Measurements from ENCODE around the gene NTF3.

The NTF3 gene

GRCh38 chr12:5439788-5440300 is 7.9 kb downstream of the NTF3 start:
- Mint-ChIP-seq H3K27me3 (ENCODE audit: low read depth) (peaks cover 9% of the 10 kb centered on the region), H3K36me3 (ENCODE audit: low read depth) (no peaks in the 10 kb centered on the region), H3K9me3 (no peaks in the 10 kb centered on the region), H3K4me3 (no peak overlapping the region), H3K27ac (no peak overlapping the region), H3K4me1 (ENCODE audit: low read depth) (no peaks in the 10 kb centered on the region)

GRCh38 chr12:5440978-5441377 is 9.1 kb downstream of the NTF3 start:
- Mint-ChIP-seq H3K4me1 (ENCODE audit: low read depth) (no peaks in the 10 kb centered on the region), H3K4me3 (no peak overlapping the region), H3K9me3 (no peaks in the 10 kb centered on the region), H3K27ac (no peak overlapping the region), H3K36me3 (ENCODE audit: low read depth) (no peaks in the 10 kb centered on the region), H3K27me3 (ENCODE audit: low read depth) (peaks cover 9% of the 10 kb centered on the region)

- Mint-ChIP-seq H3K4me1 (ENCODE audit: low read depth) (no peaks in the 10 kb centered on the region), H3K36me3 (ENCODE audit: low read depth) (no peaks in the 10 kb centered on the region), H3K27ac (no peak overlapping the region), H3K27me3 (ENCODE audit: low read depth) (peaks cover 9% of the 10 kb centered on the region), H3K9me3 (no peaks in the 10 kb centered on the region), H3K4me3 (no peak overlapping the region)
These were observed 9.8 kb downstream of the NTF3 start for GRCh38 chr12:5441497-5442236.

GRCh38 chr12:5442251-5443006 is 10.5 kb downstream of the NTF3 start:
- H3K36me3 Mint-ChIP-seq (ENCODE audit: low read depth), result no peaks in the 10 kb centered on the region
- peaks cover 9% of the 10 kb centered on the region for H3K27me3 Mint-ChIP-seq (ENCODE audit: low read depth)
- H3K9me3 Mint-ChIP-seq, result no peaks in the 10 kb centered on the region
- H3K4me1 Mint-ChIP-seq (ENCODE audit: low read depth), result no peaks in the 10 kb centered on the region
- no peak overlapping the region for H3K27ac Mint-ChIP-seq
- no peak overlapping the region for H3K4me3 Mint-ChIP-seq

- Mint-ChIP-seq H3K27ac (no peak overlapping the region), H3K27me3 (ENCODE audit: low read depth) (peaks cover 11% of the 10 kb centered on the region), H3K4me1 (ENCODE audit: low read depth) (no peaks in the 10 kb centered on the region), H3K36me3 (ENCODE audit: low read depth) (no peaks in the 10 kb centered on the region), H3K4me3 (no peak overlapping the region), H3K9me3 (no peaks in the 10 kb centered on the region)
These were observed 12.6 kb downstream of the NTF3 start for GRCh38 chr12:5444520-5444919.

GRCh38 chr12:5447320-5447719 is 15.4 kb downstream of the NTF3 start:
- no peaks in the 10 kb centered on the region for H3K4me1 Mint-ChIP-seq (ENCODE audit: low read depth)
- no peak overlapping the region for H3K4me3 Mint-ChIP-seq
- no peaks in the 10 kb centered on the region for H3K36me3 Mint-ChIP-seq (ENCODE audit: low read depth)
- H3K9me3 Mint-ChIP-seq, result no peaks in the 10 kb centered on the region
- H3K27ac Mint-ChIP-seq, result no peak overlapping the region
- H3K27me3 Mint-ChIP-seq (ENCODE audit: low read depth), result peaks cover 5% of the 10 kb centered on the region

GRCh38 chr12:5451251-5451650 is 19.3 kb downstream of the NTF3 start:
- Mint-ChIP-seq H3K9me3 (no peaks in the 10 kb centered on the region), H3K36me3 (ENCODE audit: low read depth) (no peaks in the 10 kb centered on the region), H3K27ac (no peak overlapping the region), H3K27me3 (ENCODE audit: low read depth) (peaks cover 5% of the 10 kb centered on the region), H3K4me1 (ENCODE audit: low read depth) (no peaks in the 10 kb centered on the region), H3K4me3 (no peak overlapping the region)

- Mint-ChIP-seq H3K9me3 (no peaks in the 10 kb centered on the region), H3K27ac (no peak overlapping the region), H3K36me3 (ENCODE audit: low read depth) (no peaks in the 10 kb centered on the region), H3K27me3 (ENCODE audit: low read depth) (peaks cover 5% of the 10 kb centered on the region), H3K4me3 (no peak overlapping the region), H3K4me1 (ENCODE audit: low read depth) (peaks cover 2% of the 10 kb centered on the region)
These were observed 20.7 kb downstream of the NTF3 start for GRCh38 chr12:5452569-5452968.

GRCh38 chr12:5453466-5453865 is 21.6 kb downstream of the NTF3 start:
- H3K36me3 Mint-ChIP-seq (ENCODE audit: low read depth), result no peaks in the 10 kb centered on the region
- H3K27ac Mint-ChIP-seq, result no peak overlapping the region
- no peaks in the 10 kb centered on the region for H3K27me3 Mint-ChIP-seq (ENCODE audit: low read depth)
- no peaks in the 10 kb centered on the region for H3K9me3 Mint-ChIP-seq
- peaks cover 2% of the 10 kb centered on the region for H3K4me1 Mint-ChIP-seq (ENCODE audit: low read depth)
- H3K4me3 Mint-ChIP-seq, result no peak overlapping the region

GRCh38 chr12:5455045-5455444 is 23.1 kb downstream of the NTF3 start:
- Mint-ChIP-seq H3K4me3 (no peak overlapping the region), H3K36me3 (ENCODE audit: low read depth) (no peaks in the 10 kb centered on the region), H3K27ac (no peak overlapping the region), H3K9me3 (no peaks in the 10 kb centered on the region), H3K4me1 (ENCODE audit: low read depth) (peaks cover 3% of the 10 kb centered on the region), H3K27me3 (ENCODE audit: low read depth) (no peaks in the 10 kb centered on the region)

GRCh38 chr12:5456030-5456429 is 24.1 kb downstream of the NTF3 start:
- Mint-ChIP-seq H3K4me3 (no peak overlapping the region), H3K27me3 (ENCODE audit: low read depth) (no peaks in the 10 kb centered on the region), H3K9me3 (no peaks in the 10 kb centered on the region)

GRCh38 chr12:5456906-5457305 is 25.0 kb downstream of the NTF3 start:
- no peaks in the 10 kb centered on the region for H3K27me3 Mint-ChIP-seq (ENCODE audit: low read depth)
- H3K36me3 Mint-ChIP-seq (ENCODE audit: low read depth), result no peaks in the 10 kb centered on the region
- H3K27ac Mint-ChIP-seq, result no peak overlapping the region
- no peaks in the 10 kb centered on the region for H3K9me3 Mint-ChIP-seq
- no peak overlapping the region for H3K4me3 Mint-ChIP-seq
- peaks cover 3% of the 10 kb centered on the region for H3K4me1 Mint-ChIP-seq (ENCODE audit: low read depth)

More at GRCh38 chr12:5456030-5456429, 24.1 kb downstream of the NTF3 start:
- H3K27ac Mint-ChIP-seq, result no peak overlapping the region
- H3K36me3 Mint-ChIP-seq (ENCODE audit: low read depth), result no peaks in the 10 kb centered on the region
- H3K4me1 Mint-ChIP-seq (ENCODE audit: low read depth), result peaks cover 3% of the 10 kb centered on the region

- no peak overlapping the region for H3K27ac Mint-ChIP-seq
- no peaks in the 10 kb centered on the region for H3K27me3 Mint-ChIP-seq (ENCODE audit: low read depth)
- no peaks in the 10 kb centered on the region for H3K36me3 Mint-ChIP-seq (ENCODE audit: low read depth)
- no peak overlapping the region for H3K4me3 Mint-ChIP-seq
- peaks cover 3% of the 10 kb centered on the region for H3K4me1 Mint-ChIP-seq (ENCODE audit: low read depth)
- no peaks in the 10 kb centered on the region for H3K9me3 Mint-ChIP-seq
These were observed 26.5 kb downstream of the NTF3 start for GRCh38 chr12:5458229-5459050.

- no peaks in the 10 kb centered on the region for H3K9me3 Mint-ChIP-seq
- no peak overlapping the region for H3K4me3 Mint-ChIP-seq
- no peaks in the 10 kb centered on the region for H3K27me3 Mint-ChIP-seq (ENCODE audit: low read depth)
- H3K4me1 Mint-ChIP-seq (ENCODE audit: low read depth), result peaks cover 3% of the 10 kb centered on the region
- H3K36me3 Mint-ChIP-seq (ENCODE audit: low read depth), result no peaks in the 10 kb centered on the region
- no peak overlapping the region for H3K27ac Mint-ChIP-seq
These were observed 27.3 kb downstream of the NTF3 start for GRCh38 chr12:5459051-5459782.
